SK-N-SH treated with all-trans-retinoic acid at 6 μM for 48 hours (cell line): Measurements from ENCODE around the gene C15orf62.

Source experiments
- BACH2 ChIP-seq: fragments of 250-450 bp; sonication (Bioruptor Pico); IDR thresholded peaks from 2 replicates; pipeline ENCODE4 v1.9.0; 2021; ENCODE audit warnings: mild to moderate bottlenecking, borderline replicate concordance
- CSDC2 ChIP-seq: fragments of 250-450 bp; sonication (Bioruptor Pico); IDR thresholded peaks from 2 replicates; pipeline ENCODE4 v1.5.0; 2020; ENCODE audit warnings: mild to moderate bottlenecking, moderate library complexity
- CSRNP3 ChIP-seq: fragments of 250-450 bp; sonication (Bioruptor Pico); IDR thresholded peaks from 2 replicates; pipeline ENCODE4 v1.5.1; 2021; ENCODE audit warnings: mild to moderate bottlenecking, moderate library complexity
- GLIS3 ChIP-seq: fragments of 250-450 bp; sonication (Bioruptor Pico); IDR thresholded peaks from 2 replicates; pipeline ENCODE4 v1.5.0; 2020; ENCODE audit warnings: mild to moderate bottlenecking, moderate library complexity
- ISL1 ChIP-seq: fragments of 250-450 bp; sonication (Bioruptor Pico); IDR thresholded peaks from 2 replicates; pipeline ENCODE4 v2.1.2; 2022; ENCODE audit warnings: mild to moderate bottlenecking, moderate library complexity
- OSR1 ChIP-seq: fragments of 250-450 bp; sonication (Bioruptor Pico); IDR thresholded peaks from 2 replicates; pipeline ENCODE4 v1.8.0; 2022; ENCODE audit warnings: moderate library complexity, mild to moderate bottlenecking, inconsistent platforms
- POU6F1 ChIP-seq: fragments of 250-450 bp; sonication (Bioruptor Pico); IDR thresholded peaks from 2 replicates; pipeline ENCODE4 v1.8.0; 2021; ENCODE audit warnings: low read depth, mild to moderate bottlenecking, moderate library complexity, borderline replicate concordance
- SNAI2 ChIP-seq: fragments of 250-450 bp; sonication (Bioruptor Pico); IDR thresholded peaks from 2 replicates; pipeline ENCODE4 v1.5.0; 2020; ENCODE audit warnings: mild to moderate bottlenecking, moderate library complexity
- TCF4 ChIP-seq: fragments of 250-450 bp; sonication (Bioruptor Pico); IDR thresholded peaks from 2 replicates; pipeline ENCODE4 v1.8.0; 2021; ENCODE audit warnings: mild to moderate bottlenecking, moderate library complexity, borderline replicate concordance
- ZFP3 ChIP-seq: fragments of 250-450 bp; sonication (Bioruptor Pico); IDR thresholded peaks from 2 replicates; pipeline ENCODE4 v1.5.0; 2020; ENCODE audit warnings: mild to moderate bottlenecking, moderate library complexity
- ZNF70 ChIP-seq: fragments of 450-650 bp; formaldehyde crosslinking; IDR thresholded peaks from 2 replicates; pipeline ENCODE4 v1.5.0; 2020; ENCODE audit warnings: mild to moderate bottlenecking, moderate library complexity
- TF ChIP-seq, protein P1 (sequence below): fragments of 250-450 bp; sonication (Bioruptor Pico); IDR thresholded peaks from 2 replicates; pipeline ENCODE4 v1.8.0; 2020; ENCODE audit warnings: mild to moderate bottlenecking, moderate library complexity, borderline replicate concordance
- TF ChIP-seq, protein P2 (sequence below): fragments of 250-450 bp; sonication (Bioruptor Pico); IDR thresholded peaks from 2 replicates; pipeline ENCODE4 v1.5.1; 2020; ENCODE audit warnings: low read depth, mild to moderate bottlenecking, moderate library complexity

DNA sequence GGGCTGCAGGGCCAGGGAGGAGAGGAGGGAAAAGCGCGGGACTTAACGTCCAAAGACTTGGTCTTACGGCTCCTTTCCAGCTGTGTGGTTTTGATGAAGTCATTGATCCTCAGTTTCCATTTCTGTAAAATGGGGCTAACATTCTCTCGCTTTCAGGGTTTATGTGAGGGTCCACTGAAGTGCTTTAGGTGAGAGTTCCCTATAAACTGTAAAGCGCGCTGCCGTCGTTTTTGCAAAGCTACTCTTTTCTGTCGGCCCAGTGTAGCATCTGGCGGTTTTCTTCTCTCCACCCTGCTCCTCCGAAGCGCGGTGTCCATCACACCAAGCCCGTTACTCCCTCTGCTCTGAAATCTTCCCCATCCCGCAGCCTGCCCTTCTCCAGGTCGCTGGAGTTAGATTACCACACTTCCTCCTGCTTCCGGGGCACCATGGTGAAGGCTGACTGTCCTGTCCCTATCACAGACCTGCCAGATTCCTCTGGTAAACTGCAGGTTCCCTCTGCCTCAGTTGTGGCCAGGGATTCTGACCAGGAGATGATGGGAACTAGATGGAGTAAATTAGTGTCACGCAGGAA, 38.2 kb downstream of the C15orf62 start:
- no peak for TF ChIP-seq GLIS3
- TF ChIP-seq, protein P1, sequence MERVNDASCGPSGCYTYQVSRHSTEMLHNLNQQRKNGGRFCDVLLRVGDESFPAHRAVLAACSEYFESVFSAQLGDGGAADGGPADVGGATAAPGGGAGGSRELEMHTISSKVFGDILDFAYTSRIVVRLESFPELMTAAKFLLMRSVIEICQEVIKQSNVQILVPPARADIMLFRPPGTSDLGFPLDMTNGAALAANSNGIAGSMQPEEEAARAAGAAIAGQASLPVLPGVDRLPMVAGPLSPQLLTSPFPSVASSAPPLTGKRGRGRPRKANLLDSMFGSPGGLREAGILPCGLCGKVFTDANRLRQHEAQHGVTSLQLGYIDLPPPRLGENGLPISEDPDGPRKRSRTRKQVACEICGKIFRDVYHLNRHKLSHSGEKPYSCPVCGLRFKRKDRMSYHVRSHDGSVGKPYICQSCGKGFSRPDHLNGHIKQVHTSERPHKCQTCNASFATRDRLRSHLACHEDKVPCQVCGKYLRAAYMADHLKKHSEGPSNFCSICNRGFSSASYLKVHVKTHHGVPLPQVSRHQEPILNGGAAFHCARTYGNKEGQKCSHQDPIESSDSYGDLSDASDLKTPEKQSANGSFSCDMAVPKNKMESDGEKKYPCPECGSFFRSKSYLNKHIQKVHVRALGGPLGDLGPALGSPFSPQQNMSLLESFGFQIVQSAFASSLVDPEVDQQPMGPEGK (CRISPR knock-in tag): no peak
- TF ChIP-seq, protein P2, sequence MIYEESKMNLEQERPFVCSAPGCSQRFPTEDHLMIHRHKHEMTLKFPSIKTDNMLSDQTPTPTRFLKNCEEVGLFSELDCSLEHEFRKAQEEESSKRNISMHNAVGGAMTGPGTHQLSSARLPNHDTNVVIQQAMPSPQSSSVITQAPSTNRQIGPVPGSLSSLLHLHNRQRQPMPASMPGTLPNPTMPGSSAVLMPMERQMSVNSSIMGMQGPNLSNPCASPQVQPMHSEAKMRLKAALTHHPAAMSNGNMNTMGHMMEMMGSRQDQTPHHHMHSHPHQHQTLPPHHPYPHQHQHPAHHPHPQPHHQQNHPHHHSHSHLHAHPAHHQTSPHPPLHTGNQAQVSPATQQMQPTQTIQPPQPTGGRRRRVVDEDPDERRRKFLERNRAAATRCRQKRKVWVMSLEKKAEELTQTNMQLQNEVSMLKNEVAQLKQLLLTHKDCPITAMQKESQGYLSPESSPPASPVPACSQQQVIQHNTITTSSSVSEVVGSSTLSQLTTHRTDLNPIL (CRISPR knock-in tag): no peak
- TF ChIP-seq ZNF70 (CRISPR knock-in tag): no peak
- TF ChIP-seq BACH2 (CRISPR knock-in tag): no peak
- TF ChIP-seq TCF4: no peak
- no peak for TF ChIP-seq OSR1 (CRISPR knock-in tag)
- TF ChIP-seq POU6F1 (CRISPR knock-in tag): no peak
- no peak for TF ChIP-seq ZFP3
- TF ChIP-seq CSRNP3 (CRISPR knock-in tag): no peak
- TF ChIP-seq ISL1 (CRISPR knock-in tag): no peak
- no peak for TF ChIP-seq SNAI2 (CRISPR knock-in tag)
- no peak for TF ChIP-seq CSDC2 (CRISPR knock-in tag)
